ENCODE results near the gene LGALS14.
"Not testable (repeated sequence)": the region's sequence is repeated elsewhere in the genome, so short reads cannot be mapped to it uniquely, and the experiment has no call there.

Gene LGALS14

DNA sequence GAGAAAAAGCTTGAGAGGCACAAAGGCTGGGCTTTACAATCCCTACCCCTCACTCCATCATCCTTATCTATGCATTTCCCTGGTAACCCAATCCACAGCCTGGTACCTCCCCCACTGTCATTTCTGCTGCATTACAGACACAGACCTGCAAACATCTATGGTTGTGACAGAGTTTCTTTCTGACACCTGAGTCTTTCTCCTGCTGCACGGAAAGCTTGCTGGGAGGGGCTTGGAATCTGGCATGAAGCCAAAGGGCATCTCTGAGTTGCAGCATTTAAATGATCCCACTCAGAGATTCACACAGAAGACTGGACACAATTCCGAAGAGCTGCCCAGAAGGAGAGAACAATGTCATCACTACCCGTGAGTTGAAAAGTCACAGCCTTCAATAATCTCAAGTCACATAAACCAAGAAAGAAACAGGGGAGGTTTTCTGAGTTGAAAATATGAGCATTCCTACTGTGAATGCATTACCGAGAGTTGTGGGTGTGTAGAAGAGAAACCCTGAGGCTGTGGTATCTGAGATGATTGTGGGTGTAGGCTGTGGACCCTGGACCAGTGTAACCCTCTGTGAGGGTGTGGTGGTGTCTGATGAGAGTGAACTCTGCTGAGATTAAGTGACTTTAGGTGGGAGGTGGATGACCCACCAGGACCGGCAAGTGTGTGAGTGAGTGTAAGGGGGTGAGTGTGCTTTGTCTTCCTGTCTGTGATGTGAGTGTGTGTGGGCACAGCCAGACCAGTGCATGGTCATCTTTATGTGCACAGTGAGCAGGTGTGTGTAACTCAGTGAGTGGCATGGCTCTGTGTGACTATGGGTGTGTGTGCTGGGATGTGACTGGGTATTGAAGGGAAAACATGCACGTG, at the start of gene LGALS14:
Gene LGALS14 (plus strand): TSS at position 301 of the 864 bp plus-strand sequence. CDS start 48 bp downstream, at position 349.
- DNase-seq (ENCODE audit: low read depth) = no peak

GRCh38 chr19:39655613-39656012, 48.7 kb upstream of the LGALS14 start, which contains the start of gene LGALS16:
TSS of gene LGALS16 (plus strand) at chr19:39655913. CDS start at chr19:39655962, 49 bp downstream.
- no peak for DNase-seq (ENCODE audit: low read depth)

GRCh38 chr19:39659791-39660190, 44.5 kb upstream of the LGALS14 start:
- no peak for DNase-seq (ENCODE audit: low read depth)

- DNase-seq (ENCODE audit: low read depth) = no peak
Observed at GRCh38 chr19:39660661-39661060, 43.6 kb upstream of the LGALS14 start.

DNA sequence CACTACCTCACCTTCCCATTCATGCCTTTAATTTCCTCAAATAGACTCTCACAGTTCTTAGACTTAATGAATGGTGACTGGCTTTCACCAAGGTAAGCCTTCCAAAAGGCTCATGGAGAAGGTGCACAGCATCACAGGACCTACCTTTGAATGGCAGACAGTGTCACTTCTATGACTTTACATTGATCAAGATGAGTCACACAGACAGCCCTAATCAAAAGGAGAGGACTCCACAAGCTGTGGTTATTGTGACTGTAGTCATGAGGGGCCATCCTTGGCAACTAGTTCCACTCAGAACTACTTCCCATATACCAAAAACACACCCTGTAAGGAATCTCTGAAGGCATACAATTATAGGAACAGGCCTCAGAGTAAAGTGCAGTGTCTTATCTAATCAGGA, 42.7 kb upstream of the LGALS14 start:
- DNase-seq (ENCODE audit: low read depth) = no peak

- DNase-seq (ENCODE audit: low read depth) = not testable (repeated sequence)
Observed at GRCh38 chr19:39669860-39670259, 34.4 kb upstream of the LGALS14 start.

- DNase-seq (ENCODE audit: low read depth) = no peak
Observed at GRCh38 chr19:39670998-39671397, 33.3 kb upstream of the LGALS14 start.

DNA sequence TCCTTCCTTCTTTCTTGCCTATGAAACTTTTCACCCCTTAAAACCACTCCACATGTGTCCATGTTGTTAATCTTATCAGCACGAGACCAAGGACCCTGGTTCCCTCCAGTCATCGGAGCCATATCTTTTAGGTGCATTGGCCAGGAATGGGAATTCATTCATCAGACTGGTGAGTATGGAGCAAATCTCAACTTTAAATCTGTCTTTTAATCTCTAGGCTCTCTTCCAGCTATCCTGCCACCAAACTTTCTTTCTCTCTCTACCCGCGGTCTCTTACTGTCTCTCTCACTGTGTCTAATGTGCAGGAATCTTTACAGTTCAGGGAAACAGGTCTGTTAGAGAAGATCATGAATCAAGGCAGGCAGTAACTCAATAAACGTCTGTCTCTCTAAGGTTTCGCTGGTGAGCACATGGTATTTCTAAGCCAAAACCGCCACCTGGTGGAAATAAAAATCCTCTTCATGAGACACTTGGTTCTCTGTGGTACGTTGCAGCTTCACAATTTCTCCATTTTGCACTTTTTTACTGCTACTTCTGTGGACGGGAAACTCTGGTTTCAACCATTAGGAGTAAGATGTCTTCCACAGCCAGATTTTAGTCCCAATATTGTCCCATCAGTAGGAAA, 32.4 kb upstream of the LGALS14 start:
- DNase-seq (ENCODE audit: low read depth) = no peak

DNA sequence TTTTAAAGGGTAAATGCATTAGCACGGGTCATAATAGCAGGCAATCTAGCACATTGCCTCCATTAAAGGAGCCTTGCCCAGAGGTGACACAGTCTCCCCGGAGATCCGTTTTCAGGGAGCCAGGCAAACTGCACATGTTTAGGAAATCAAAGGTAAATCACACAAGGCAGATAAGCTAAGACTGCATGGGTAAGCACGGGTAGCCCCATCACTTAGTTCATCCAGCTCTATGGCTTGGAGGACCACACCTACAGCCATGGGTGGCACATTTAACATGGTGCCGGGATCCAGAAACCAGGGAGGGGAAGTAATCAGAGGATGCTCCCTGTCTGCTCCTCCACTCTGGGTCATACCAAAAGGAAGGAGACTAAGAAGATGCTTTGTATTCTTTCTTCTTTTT, 31.8 kb upstream of the LGALS14 start:
- no peak for DNase-seq (ENCODE audit: low read depth)

DNA sequence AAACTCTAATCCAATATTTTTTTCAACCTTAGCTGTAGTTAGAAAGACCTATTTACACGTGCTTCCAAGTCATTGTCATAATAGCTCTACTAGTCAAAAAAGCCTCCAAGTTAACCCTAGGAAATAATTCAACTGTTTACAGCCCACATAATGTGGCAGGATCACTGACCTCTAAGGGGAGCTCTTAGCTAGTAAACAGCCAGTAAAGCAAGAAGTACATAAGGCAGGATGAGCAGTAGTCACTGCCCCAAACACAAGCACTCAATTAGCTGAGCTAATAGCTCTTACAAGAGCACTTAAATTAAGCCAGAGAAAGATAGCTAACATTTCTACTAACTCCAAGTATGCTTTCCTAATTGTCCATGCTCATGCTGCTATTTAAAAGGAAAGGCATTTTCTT, 30.4 kb upstream of the LGALS14 start:
- DNase-seq (ENCODE audit: low read depth) = not testable (repeated sequence)

DNA sequence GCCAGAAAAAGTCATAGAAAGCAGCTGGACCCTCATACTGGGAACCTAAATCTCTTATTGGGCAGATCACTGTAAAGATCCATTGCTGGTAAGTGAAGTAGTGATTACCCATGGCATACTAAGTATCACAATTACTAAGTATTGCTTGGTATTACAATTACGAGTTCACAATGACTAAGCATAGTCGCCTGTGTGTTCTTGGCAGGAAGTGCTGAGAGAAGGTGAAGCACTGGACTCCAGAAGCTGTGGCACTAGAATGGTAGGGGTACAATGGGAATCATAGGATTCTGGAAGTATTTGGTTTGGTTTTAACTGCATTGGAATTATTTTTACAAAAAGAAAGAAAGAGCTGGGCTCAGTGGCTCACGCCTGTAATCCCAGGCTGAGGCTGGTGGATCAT, 28.3 kb upstream of the LGALS14 start:
- DNase-seq (ENCODE audit: low read depth) = no peak

GRCh38 chr19:39677961-39678889, 26.1 kb upstream of the LGALS14 start:
- no peak for DNase-seq (ENCODE audit: low read depth)

GRCh38 chr19:39679056-39679790, 25.1 kb upstream of the LGALS14 start:
- DNase-seq (ENCODE audit: low read depth) = peak; percentile 6

GRCh38 chr19:39679791-39680168, 24.5 kb upstream of the LGALS14 start:
- DNase-seq (ENCODE audit: low read depth) = peak; percentile 6

DNA sequence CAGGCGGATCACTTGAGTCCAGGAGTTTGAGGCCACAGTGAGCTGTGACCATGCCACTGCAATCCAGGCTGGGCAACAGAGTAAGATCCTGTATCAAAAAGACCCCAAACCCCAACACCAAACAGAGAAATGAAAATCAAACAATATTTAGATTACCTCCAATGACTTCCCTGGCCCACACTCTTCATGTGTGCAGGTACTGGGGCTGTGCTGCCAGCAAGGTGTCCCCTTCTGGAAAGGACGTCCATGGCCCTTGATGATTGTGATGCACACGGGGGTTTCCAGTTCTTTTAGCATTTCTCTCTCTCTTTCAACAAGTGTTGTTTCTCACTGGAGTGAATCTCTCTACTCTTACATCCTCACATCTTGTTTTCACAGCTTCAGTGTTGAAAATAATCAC, 23.7 kb upstream of the LGALS14 start:
- DNase-seq (ENCODE audit: low read depth) = no peak

DNA sequence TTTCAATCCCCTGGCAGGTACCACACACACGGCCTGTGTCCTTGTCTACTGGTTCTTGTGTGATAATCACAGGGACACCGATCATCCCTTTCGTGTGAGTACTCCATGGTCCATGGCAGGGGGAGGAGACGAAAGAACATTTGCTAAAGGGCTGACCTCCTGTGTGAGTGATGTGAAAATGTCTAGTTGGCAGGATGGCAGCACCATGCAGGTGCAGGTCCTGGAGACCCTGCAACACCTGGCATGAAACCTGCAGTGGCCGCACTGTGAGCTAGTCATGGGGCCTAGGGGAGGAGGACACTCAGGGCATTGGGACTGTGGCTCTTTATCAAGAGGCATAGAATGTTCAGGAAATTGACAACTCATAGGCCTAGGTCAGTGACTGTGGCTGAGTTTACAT, 22.9 kb upstream of the LGALS14 start:
- no peak for DNase-seq (ENCODE audit: low read depth)

- DNase-seq (ENCODE audit: low read depth) = no peak
Observed at GRCh38 chr19:39684267-39684666, 20.0 kb upstream of the LGALS14 start.

- DNase-seq (ENCODE audit: low read depth) = no peak
Observed at GRCh38 chr19:39686739-39687138, 17.5 kb upstream of the LGALS14 start.

- not testable (repeated sequence) for DNase-seq (ENCODE audit: low read depth)
Observed at GRCh38 chr19:39688637-39689036, 15.6 kb upstream of the LGALS14 start.

GRCh38 chr19:39692166-39692565, 12.1 kb upstream of the LGALS14 start:
- DNase-seq (ENCODE audit: low read depth) = no peak

DNA sequence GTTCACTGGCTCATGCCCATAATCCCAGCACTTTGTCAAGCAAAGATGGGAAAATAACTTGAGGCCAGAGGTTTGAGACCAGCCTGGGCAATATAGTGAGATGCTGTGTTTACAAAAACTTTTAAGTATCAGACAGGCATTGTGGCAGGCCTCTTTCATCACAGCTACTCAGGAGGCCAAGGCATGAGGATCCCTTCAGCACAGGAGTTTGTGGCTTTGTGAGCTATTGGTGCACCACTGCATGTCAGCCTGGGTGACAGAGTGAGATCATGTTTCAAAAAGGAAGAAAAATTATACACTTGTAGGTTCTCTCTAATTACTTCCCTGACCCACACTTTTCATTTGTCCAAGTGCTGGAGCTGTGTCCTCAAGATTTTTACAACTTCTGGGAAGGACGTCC, 11.5 kb upstream of the LGALS14 start:
- DNase-seq (ENCODE audit: low read depth) = no peak

DNA sequence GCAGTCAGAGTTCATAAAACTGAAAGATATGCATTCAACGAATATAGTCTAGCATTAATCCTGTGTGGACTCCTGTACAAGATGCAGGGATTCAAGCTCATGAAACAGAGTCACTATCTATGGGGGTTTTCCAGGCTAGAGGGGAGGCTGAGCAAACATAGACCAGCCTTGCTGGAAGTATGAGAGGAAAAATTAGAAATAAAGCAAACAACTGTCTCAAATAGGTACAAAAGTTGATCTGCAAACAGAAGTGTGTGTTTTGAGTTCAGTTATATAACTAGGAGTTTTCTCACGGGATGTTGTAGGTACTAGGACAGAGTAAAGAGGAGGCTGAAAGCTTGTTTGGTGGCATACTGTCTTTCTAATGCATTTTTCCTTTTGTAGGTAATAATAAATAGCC, 8.5 kb upstream of the LGALS14 start:
- no peak for DNase-seq (ENCODE audit: low read depth)

Measured in stimulated activated CD8-positive, alpha-beta memory T cell treated with anti-CD3 and anti-CD28 coated beads, Interleukin-4, amount 100 ng/mL, for 24 hours (primary cell).